Stimulated activated CD4-positive, alpha-beta T cell treated with anti-CD3 and anti-CD28 coated beads, Interleukin-4, amount 100 ng/mL, for 48 hours (primary cell): Measurements from ENCODE around the gene TECPR2.

ENCODE experiments used
- DNase-seq, 2 donors: peaks; one replicate each; pipeline ENCODE4 v3.0.0-alpha.2; 2020; ENCODE audit warnings: low read depth in 2 of 2

TECPR2 gene

GRCh38 chr14:102496331-102496691, 133.6 kb downstream of the TECPR2 start:
- no peak for DNase-seq

DNA sequence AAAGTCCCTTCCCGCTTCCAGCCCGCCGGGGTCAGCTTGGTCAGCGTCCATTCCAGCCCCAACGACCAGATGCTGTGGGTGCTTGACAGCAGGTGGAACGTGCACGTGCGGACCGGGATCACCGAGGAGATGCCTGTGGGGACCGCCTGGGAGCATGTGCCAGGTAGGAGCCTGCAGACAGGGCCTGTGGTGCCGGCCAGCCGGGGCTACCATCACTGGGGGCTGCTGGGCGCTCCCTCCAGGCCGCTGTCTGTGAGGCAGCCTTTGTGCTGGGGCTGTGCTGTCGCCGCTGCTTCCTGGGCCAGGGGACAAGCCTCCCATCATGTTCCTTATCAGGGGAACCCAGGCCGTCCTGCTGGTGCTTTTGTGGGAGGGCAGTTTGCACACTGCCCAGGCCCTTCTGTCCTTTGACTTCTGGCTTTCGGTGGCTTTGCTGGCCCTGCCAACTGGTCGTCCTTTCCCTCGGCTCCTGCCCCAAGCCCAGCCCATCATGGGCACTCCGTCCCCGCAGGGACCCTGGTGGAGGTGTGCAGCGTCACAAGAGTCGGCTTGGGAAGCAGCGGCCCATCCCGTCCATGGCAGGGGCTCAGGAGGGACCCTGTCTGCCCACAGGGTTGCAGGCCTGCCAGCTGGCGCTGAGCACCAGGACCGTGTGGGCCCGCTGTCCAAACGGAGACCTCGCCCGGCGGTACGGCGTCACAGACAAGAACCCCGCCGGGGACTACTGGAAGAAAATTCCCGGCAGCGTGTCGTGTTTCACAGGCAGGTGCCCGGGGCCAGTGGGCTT, 134.4 kb downstream of the TECPR2 start:
- DNase-seq = no peak

GRCh38 chr14:102497998-102498677, 135.4 kb downstream of the TECPR2 start:
- no peak for DNase-seq

DNA sequence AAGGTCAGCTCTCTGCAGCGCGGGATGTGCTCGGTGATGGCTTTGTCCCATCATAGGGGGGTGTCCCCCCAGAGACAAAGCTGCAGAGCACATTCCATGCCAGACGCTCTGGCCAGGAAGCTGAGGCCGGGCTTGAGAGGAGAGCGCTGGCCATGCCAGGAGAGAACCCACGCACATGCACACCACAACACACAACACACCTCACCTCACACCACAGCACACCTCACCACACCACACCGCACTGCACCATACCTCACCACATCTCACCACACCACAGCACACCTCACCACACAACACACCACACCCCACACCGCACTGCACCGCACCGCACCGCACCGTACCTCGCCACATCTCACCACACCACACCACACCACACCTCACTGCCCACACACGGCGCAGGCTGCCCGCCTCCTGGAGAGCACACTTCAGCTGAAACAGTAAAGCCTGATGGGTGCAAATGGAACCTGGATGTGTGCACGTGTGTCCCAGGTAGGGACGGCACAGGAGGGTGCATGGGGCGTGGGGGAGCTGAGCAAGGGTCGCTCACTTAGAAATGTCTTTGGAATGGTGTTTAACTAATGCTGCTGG, 136.0 kb downstream of the TECPR2 start:
- no peak for DNase-seq

DNA sequence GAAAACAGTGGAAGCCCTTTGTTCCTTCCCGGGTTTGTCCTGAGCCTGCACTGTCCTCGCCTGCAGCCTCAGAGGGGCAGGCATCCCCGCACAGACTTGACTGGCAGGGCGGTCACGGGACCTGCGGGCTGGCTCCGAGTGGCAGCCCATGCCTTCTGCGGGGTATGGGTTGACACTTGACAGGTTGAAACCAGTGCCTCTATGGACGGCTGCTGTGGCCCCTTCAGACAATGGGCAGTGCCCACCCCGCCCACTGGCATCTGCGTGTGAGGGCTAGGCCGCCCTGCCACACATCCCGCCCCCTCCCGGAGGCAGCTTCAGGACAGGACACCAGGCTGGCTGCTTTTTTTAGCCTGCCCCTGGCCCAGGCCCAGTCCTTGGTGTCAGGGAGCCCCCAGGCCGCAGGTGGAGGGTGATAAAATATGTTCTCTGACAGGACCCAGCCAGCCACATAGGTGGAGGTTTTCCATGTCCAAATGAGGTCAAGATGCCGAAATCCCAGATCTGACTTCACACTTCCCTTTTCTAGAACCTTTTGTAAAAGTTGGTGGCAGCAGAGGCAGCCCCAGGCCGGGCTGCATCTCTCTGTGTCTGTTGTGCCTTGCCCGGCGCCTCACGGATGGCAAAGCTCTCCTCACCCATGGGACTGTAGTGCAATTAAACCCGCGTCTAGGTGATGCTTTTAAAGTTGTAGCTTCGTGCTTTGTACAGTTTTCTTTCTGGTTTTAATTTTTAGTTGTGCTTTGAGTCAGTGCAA, 136.8 kb downstream of the TECPR2 start:
- DNase-seq = no peak

DNA sequence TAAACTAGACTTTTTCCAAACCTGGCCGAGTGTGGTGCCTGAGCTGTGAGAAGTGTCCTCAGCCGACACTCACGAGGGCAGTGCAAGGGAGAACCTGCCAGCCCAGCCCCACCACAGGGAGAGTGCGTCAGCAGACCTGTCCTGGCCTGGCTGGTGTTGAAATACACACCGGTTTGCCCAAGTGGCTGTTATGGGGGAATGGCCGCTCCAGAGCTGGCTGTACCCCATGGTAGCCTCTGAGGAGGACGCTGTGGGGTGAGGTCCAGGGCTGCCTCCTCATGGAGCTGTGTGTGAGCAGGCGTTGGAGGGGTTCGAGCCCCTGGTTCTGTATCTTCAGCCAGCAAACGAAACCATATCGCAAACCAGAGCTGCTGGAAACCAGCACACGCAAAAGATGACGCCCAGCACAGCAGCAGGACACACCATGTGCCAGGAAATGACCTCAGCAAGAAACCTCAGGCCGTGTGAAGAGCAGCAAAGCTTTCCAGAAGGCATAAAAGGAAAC, 137.5 kb downstream of the TECPR2 start:
- DNase-seq = no peak

DNA sequence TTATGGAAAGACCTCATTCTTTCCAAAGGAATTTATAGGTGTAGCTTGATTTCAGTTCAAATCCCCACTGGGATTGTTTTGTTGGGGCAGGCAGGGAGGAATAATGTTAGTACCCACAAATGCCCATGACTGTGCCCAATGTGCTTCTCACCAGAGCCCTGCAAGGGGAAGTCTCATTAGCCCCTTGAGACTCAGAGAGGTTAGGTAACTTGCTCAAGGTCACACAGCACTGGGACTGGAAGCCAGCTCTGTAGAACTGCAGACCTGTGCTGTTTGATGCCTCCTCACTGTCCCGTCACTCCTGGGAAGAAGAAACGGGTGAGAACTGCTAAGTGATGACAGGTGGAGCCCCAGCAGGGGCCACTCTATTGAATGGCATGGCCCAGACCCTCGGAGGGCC, 138.0 kb downstream of the TECPR2 start:
- no peak for DNase-seq

DNA sequence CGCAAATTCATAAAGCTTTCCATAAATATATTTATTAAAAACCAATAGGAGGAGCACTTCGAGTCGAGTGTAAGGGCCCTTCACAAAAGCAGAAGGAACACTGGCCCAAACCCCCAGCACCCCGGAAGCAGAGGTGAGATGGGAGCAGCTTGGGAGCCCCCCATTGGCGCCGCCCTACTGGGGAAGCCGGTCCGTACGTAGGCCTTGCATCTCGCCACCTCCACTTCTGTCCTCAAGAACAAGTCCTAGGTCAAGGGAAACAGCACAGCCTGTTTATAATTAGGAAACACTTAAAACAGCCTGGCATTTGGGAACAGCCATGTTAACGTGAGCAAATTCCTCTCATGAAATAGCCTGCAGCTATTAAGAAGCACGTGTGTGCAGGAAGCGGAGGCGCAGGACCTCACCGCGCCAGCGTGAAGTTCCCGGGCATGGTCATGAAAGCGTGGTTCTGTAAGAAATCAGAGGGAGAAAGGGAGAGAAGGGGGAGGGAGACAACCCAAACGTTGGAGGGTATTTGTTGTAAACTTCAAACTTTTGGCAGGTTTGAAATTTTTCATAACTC, 139.1 kb downstream of the TECPR2 start:
- no peak for DNase-seq

DNA sequence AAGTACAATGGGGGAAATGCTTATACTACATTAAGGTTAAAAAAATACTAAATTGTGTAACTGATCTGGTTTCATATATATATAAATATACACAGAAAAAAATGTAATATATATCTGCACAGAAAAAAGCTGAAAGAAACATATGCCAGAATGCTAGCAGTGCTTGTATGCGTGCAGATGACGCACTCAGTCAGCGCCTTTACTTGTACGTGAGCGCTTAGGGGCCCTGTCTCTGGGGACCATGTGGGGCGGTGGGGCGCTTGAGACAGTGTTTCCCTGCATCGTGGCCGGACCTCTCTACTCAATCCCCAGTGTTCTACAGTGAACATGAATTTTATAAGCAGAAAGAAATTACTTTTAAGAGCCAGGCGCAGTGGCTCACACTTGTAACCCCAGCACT, 139.8 kb downstream of the TECPR2 start:
- no peak for DNase-seq

GRCh38 chr14:102503641-102504327, 141.0 kb downstream of the TECPR2 start:
- DNase-seq = no peak

DNA sequence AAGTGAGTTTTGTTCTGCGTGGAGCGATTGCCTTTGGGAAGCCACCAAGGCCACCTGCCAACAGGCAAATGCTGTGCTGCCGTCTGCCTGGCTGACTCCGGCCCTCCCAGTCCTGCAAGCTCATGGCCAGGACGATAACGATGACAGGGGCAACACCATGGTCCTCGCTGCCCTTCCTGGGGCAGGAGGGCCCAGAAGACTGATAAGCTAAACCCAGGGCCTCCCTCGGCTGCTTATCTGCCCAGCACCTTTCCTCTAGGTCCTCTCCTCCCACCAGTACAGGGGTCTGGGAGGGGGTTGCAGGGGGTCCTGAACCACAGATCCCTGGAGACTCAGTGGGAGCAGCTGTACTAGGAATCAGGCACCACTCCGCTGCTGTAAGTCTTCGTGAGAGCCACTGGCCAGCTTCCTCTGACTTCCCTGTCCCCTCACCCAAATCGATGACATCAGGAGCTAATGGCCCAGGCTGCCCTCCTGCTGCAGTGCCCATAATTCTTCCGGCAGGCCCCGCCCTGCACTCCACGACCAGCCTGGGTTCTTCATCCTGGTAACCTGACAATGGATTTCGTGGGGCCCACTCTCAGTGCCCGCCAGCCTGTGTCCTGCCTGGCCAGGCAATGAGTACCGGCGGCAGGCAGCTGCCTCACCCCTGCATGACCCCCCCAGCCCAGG, 141.7 kb downstream of the TECPR2 start:
- DNase-seq = no peak

- no peak for DNase-seq
These were observed 142.4 kb downstream of the TECPR2 start for GRCh38 chr14:102505000-102505619.

DNA sequence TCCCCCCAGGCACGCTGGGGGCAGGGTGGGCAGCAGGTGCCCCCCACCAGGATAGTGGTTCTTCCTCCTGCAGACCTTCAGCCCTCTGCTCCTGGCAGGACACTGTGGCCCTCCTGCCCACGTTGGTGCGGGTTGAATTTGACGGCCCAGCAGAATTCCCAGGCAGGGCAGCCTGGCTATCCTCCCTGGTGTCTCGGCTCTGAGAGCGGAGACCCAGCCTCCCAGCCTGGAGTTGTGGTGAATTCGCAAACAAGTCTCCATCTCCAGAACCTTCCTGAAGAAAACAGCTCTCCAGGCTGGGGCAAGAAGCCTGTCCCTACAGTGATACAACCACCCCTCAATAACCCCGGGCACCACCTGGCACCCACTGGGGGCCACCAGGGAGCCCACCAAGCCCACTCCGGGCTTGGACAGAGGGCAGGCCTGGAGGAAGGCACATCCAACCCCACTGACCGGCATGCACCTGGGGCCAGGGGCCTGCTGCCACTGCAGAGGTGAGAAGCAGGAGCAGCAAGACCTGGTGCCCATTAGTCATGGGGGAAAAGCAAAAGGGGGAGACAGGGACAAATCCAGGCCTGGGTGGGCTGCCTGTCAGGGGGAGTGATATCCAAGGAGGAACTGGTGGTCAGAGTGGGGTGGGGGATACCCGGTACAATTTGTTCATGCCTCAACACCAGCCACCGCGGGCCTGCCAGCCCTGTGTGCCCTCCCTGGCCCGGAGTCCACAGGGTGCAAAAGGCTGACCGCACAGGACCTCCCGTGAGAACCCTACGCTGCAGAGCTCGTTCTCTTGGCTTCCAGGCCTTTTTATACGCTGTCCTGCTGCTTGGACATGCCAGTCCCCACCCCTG, 143.3 kb downstream of the TECPR2 start:
- DNase-seq = no peak

DNA sequence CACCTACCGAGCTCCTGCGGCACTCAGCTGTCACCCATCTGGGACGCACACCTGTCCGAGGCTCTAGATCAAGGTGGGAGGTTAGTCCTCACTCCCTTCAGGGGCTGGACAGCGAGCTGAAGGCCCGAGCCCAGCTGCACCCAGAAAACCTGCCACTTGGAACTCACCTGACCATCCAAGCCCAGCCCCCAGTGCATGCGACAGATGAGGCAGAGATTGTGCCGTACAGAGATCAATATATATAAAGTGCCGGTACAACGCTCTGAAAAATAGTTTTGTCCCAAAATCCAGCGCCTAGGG, 143.8 kb downstream of the TECPR2 start:
- DNase-seq = no peak

DNA sequence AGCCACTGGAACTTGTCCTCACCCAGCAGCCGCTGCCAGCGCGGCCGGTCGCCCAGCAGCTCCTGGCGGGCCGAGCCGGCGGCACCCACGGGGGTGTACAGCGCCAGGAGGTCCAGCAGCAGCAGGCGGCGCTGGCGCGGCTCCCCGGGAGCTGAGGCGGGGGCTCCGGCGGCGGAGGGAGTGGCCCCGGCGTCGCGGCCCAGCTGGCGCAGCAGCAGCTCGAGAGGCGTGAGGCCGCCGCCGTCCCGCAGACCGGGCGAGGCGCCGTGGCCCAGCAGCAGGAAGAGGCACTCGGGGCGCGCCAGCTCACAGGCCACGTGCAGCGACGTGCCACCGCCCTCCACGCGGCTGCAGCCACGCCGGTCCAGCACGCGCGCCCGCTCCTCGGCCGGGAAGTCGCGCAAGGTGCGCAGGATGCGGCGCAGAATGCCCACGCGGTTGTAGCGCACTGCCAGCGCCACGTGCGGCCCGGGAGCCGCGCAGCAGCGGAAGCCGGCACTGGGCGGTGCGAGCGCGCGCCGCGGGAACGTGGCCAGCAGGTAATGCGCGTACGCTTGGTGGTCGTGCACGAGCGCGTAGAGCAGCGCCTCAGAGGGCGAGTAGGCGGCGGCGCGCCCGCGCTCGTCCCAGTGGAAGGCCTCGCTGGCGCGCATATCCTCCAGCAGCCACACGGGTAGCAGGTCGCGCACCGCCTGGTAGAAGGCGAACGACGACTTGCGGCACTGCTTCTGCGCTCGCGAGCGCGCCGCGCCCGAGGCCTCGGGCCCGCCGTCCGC, 144.5 kb downstream of the TECPR2 start:
- DNase-seq = no peak

DNA sequence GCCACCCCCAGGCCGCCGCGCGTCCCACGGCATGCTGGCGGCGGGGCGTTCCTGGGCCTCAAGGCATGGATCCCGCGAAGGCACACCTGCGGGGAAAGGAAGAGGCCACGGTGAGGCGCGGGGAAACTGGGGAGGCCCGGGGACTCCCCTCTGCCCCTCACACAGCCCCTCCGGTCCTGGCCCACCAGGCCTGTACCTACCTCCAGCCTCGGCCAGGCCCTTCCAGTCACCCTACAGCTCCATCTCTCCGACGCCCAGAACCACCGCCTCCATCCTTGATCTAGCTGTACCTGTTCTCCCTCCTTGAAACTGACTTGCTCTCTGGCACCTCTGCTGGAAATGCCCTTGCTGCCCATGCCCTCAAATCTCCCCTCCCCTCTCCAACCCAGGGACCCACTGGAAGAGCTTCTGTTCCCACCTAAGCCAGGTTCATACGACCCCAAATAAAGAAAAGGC, 145.1 kb downstream of the TECPR2 start:
- no peak for DNase-seq

DNA sequence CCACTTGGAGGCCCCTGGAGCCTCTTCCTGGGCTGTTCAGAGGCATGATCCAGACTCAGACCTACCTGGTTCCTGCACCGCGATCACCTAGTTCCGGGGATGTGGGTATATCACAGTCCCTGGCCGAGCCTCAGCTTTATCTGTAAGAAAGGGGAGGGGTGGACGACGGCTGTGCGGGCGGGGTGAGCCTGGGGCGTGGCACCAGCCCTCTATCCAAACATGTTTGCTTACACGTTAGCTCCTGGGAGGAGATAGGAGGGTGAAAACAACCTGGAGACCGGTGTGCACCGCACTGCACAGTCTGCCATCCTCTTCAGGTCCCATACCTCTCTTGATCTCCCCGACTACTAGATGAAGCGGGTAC, 145.7 kb downstream of the TECPR2 start:
- DNase-seq = no peak
